HG02840 (cell line): ENCODE results near the gene PITPNM3.

ENCODE experiments used
- ATAC-seq: cut with Tn5 transposase; IDR thresholded peaks from one replicate; pipeline ENCODE4 v1.9.1; 2021; ENCODE audit warnings: mild to moderate bottlenecking, moderate library complexity, moderate number of reproducible peaks; ENCODE audit not compliant: unreplicated experiment, low FRiP score

The PITPNM3 gene

GRCh38 chr17:6425407-6425806, 130.9 kb downstream of the PITPNM3 start:
- no peak for ATAC-seq

- no peak for ATAC-seq
These were observed 132.4 kb downstream of the PITPNM3 start for GRCh38 chr17:6423931-6424330.

- no peak for ATAC-seq
These were observed 133.6 kb downstream of the PITPNM3 start for GRCh38 chr17:6422654-6423241.

GRCh38 chr17:6421700-6422604, 134.4 kb downstream of the PITPNM3 start:
- no peak for ATAC-seq

- ATAC-seq = no peak
These were observed 136.1 kb downstream of the PITPNM3 start for GRCh38 chr17:6420173-6420641.

GRCh38 chr17:6415616-6416015, 140.7 kb downstream of the PITPNM3 start:
- no peak for ATAC-seq

- ATAC-seq = no peak
These were observed 143.3 kb downstream of the PITPNM3 start for GRCh38 chr17:6413065-6413464.

GRCh38 chr17:6408735-6409134, 147.6 kb downstream of the PITPNM3 start:
- ATAC-seq = no peak

GRCh38 chr17:6408276-6408675, 148.1 kb downstream of the PITPNM3 start:
- ATAC-seq = no peak

- no peak for ATAC-seq
These were observed 154.1 kb downstream of the PITPNM3 start for GRCh38 chr17:6402258-6402657.
